ENCODE data around the gene PIK3AP1. TPM values are rescaled to one million over a fixed set of nuclear protein-coding genes. Genes with fewer than 3 reads are reported as not detected.
A peak's percentile ranks its signal among the peaks of the same experiment; 100 is the strongest.

Gene PIK3AP1
- 10 to 100 TPM in 1 of 4 donors, 1 to 10 TPM in 3; 3.1 to 15.5 (median 5.5) TPM for total RNA-seq

DNA sequence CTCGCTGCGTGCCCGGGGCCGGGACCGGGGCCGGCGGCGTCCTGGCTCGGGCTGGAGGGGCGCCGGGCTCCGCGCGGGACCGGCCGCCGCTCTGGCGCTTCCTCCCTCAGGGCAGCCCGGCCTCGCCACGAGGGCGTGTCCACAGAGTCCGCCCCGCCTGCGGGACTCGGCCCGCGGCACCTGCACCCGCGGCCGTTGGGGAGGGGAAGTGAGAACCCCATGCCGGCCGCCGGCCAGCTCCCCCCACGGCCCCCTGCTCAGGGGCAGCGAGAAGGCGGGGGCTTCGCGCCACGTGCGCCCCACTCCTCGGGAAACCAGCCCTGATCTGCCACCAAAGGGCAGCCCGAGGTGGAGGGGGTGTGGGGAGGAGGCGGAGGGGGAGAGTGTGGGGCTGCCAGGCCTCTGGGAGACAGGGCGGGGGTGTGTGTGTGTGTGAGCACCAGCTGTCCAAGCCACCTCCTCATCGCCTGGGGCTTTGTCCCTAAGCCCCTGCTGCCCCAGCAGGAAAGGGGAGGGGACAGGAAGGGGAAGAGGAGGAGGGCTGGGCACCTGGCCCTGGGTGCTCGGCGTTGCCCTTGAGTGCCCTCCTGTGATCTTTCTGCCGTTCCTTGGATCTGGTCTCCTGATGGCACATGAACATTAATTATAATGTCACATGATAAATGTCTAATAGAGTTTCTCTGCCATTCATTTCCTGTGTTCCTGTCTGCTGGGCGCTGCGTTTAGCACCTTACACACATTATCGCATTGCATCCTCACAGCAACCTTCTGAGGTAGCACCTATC, at the start of gene PIK3AP1:
Gene PIK3AP1, minus strand, starts transcription at position 93 of the 785 bp plus-strand sequence. CDS start 120 bp downstream, outside the sequence.
- Histone ChIP-seq H3K4me1 (peaks cover 0 to 18% (median 10%) of the 10 kb centered on the region in 3 donors), H3K27me3 (peaks cover 42% of the 10 kb centered on the region), H3K36me3 (no peaks in the 10 kb centered on the region), H3K9me3 (no peaks in the 10 kb centered on the region), H3K4me3 (peak within 1 kb of the TSS; percentile 38 to 62), H3K27ac (peak within 1 kb of the TSS in 2 of 4 donors; percentile 57 to 64)
- 0% methylated on average over 3 to 9 of the region's 52 CpGs for whole genome bisulfite sequencing, 2 donors (ENCODE audit: low coverage in 1 of 2)
- peak; percentile 79 for ATAC-seq
- TF ChIP-seq POLR2A (IDR thresholded peaks at IDR 0.05), result peak; percentile 22
- no peak for TF ChIP-seq POLR2AphosphoS5 (IDR thresholded peaks at IDR 0.05)

DNA sequence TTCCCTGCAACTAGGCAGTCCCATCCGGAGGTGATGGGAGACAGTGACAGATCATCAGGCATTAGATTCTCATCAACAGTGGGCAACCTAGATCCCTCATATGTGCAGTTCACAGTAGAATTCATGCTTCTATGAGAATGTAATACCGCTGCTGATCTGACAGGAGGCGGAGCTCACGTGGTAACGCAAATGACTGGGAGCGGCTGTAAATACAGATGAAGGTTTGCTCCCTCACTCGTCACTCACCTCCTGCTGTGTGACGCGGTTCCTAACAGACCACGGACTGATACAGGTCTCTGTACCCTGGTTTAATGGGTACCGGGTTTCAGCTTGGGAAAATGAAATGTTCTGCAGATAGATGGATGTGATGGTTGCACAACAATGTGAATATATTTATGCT, 47.8 kb upstream of the PIK3AP1 start:
- H3K27ac ChIP-seq, result no peak overlapping the region
- H3K9me3 ChIP-seq, result peaks cover 0 to 9% (median 0%) of the 10 kb centered on the region in 3 donors
- no peaks in the 10 kb centered on the region for H3K4me1 ChIP-seq
- H3K36me3 ChIP-seq, result no peaks in the 10 kb centered on the region
- H3K4me3 ChIP-seq, result no peak overlapping the region
- no peak for TF ChIP-seq EP300 (IDR thresholded peaks at IDR 0.05)
- TF ChIP-seq POLR2AphosphoS5 (IDR thresholded peaks at IDR 0.05), result no peak
- TF ChIP-seq CTCF (IDR thresholded peaks at IDR 0.05), result no peak
- no peak for TF ChIP-seq POLR2A (IDR thresholded peaks at IDR 0.05)
- ATAC-seq, result no peak
- H3K27me3 ChIP-seq, result peaks cover 8% of the 10 kb centered on the region
- WGBS, 2 donors (ENCODE audit: low coverage in 1 of 2), result 85 to 100% methylated on average over 1 to 6 of the region's 11 CpGs

- H3K27me3 ChIP-seq, result peaks cover 8% of the 10 kb centered on the region
- H3K4me1 ChIP-seq, result no peaks in the 10 kb centered on the region
- no peak overlapping the region for H3K27ac ChIP-seq
- TF ChIP-seq CTCF (IDR thresholded peaks at IDR 0.05), result no peak
- TF ChIP-seq POLR2AphosphoS5 (IDR thresholded peaks at IDR 0.05), result no peak
- no peak for TF ChIP-seq POLR2A (IDR thresholded peaks at IDR 0.05)
- no peak for TF ChIP-seq EP300 (IDR thresholded peaks at IDR 0.05)
- ATAC-seq, result no peak
- WGBS, 2 donors (ENCODE audit: low coverage in 1 of 2), result 68 to 73% methylated on average over 2 of the region's 2 CpGs
- peaks cover 0 to 7% (median 0%) of the 10 kb centered on the region in 3 donors for H3K9me3 ChIP-seq
- H3K4me3 ChIP-seq, result no peak overlapping the region
- H3K36me3 ChIP-seq, result no peaks in the 10 kb centered on the region
Observed at GRCh38 chr10:96767611-96768010, 47.3 kb upstream of the PIK3AP1 start.

GRCh38 chr10:96765406-96766240, 45.3 kb upstream of the PIK3AP1 start:
- ATAC-seq, result peak; percentile 71
- WGBS, 2 donors (ENCODE audit: low coverage in 1 of 2), result 12 to 44% methylated on average over 5 to 7 of the region's 9 CpGs

More at GRCh38 chr10:96765406-96766240, 45.3 kb upstream of the PIK3AP1 start:
- Histone ChIP-seq H3K36me3 (no peaks in the 10 kb centered on the region), H3K4me1 (no peaks in the 10 kb centered on the region), H3K27ac (no peak overlapping the region), H3K4me3 (no peak overlapping the region), H3K9me3 (no peaks in the 10 kb centered on the region), H3K27me3 (peaks cover 8% of the 10 kb centered on the region)
- TF ChIP-seq CTCF (IDR thresholded peaks at IDR 0.05) (peak; percentile 56 to 80 (median 73)), EP300 (IDR thresholded peaks at IDR 0.05) (no peak)

Data from gastroesophageal sphincter (tissue), 4 donors.